HepG2 (cell line): ENCODE data around the gene MAPK8. TPM values are rescaled to one million over a fixed set of nuclear protein-coding genes. Genes with fewer than 3 reads are reported as not detected.

ENCODE experiments used
- ATAC-seq: fragments of 200-7000 bp; cut with Tn5 transposase; 3 replicates; pipeline ENCODE4 v1.9.1; 2020; ENCODE audit warnings: mild to moderate bottlenecking, moderate library complexity
- BruUV-seq: library from RNA; stranded (reverse); fragments of 400-500 nt; replicated peaks from 2 replicates; lab custom pipeline; 2021; lab: Mats Ljungman, UMichigan
- CTCF ChIA-PET: fragments of 300-600 bp; formaldehyde crosslinking; extraction: SDS; loops from one replicate; lab custom pipeline; 2021; ENCODE audit warnings: low total read pairs, inconsistent platforms, low intra/inter-chr PET ratio; lab: Yijun Ruan, JAX
- POLR2A ChIA-PET: fragments of 350-600 bp; sonication (Branson Sonifier 250); formaldehyde crosslinking; loops from one replicate; lab custom pipeline; 2020; ENCODE audit warnings: antibody characterized with exemption, inconsistent platforms; lab: Yijun Ruan, JAX
- DNase-seq: peaks from one replicate; pipeline ENCODE4 v3.0.0-alpha.2; 2015; ENCODE audit warnings: low spot score
- FAIRE-seq: peaks from 3 replicates; lab custom pipeline; 2011; peaks lifted over from hg19 to GRCh38; lab: Jason Lieb, UNC
- H2AFZ ChIP-seq: one replicate; pipeline ENCODE4 v1.6.1; 2011; ENCODE audit warnings: low read length, inconsistent platforms
- H3K27ac ChIP-seq: fragments of 300-600 bp; 3 replicates; pipeline ENCODE4 v1.8.0; 2011; ENCODE audit warnings: mixed run types, mild to moderate bottlenecking, mixed read lengths, low read length, inconsistent platforms; ENCODE audit not compliant: insufficient read depth; ENCODE audit errors: extremely low read length
- H3K27me3 ChIP-seq, 2 experiments: fragments of 200-600 bp in 1 of 2; 2 replicates in 1 of 2; 3 replicates in 1 of 2; pipeline versions ENCODE4 v1.6.0 to v1.8.0; 2011; ENCODE audit warnings: low read length in 2 of 2, mild to moderate bottlenecking in 2 of 2, moderate library complexity in 2 of 2, inconsistent platforms in 1 of 2; ENCODE audit not compliant: insufficient read depth in 2 of 2, control insufficient read depth in 1 of 2
- H3K36me3 ChIP-seq, 2 experiments: fragments of 200-600 bp in 1 of 2; replicated peaks in 1 of 2; 2 replicates in 1 of 2; 3 replicates in 1 of 2; pipeline versions ENCODE4 v1.5.1 to v1.8.0; 2011; ENCODE audit warnings: low read length in 2 of 2, inconsistent platforms in 1 of 2; ENCODE audit not compliant: insufficient read depth in 2 of 2, control insufficient read depth in 1 of 2
- H3K4me1 ChIP-seq: 2 replicates; pipeline ENCODE4 v1.5.1; 2012; ENCODE audit warnings: low read length, inconsistent platforms; ENCODE audit not compliant: insufficient read depth
- H3K4me2 ChIP-seq: 2 replicates; pipeline ENCODE4 v1.6.0; 2011; ENCODE audit warnings: low read depth, low read length, inconsistent platforms
- H3K4me3 ChIP-seq, 3 experiments: fragments of 200-600 bp in 1 of 3; sonication (generic), shearing (Covaris generic) in 1 of 3; replicated peaks in 1 of 3; 2 replicates each; pipeline ENCODE4 v1.5.1; 2011 to 2016; ENCODE audit warnings: low read length in 3 of 3, inconsistent platforms in 2 of 3, low read depth in 2 of 3, mild to moderate bottlenecking in 2 of 3, control low read depth in 1 of 3, mixed read lengths in 1 of 3; ENCODE audit not compliant: insufficient read depth in 1 of 3
- H3K79me2 ChIP-seq: one replicate; pipeline ENCODE4 v1.6.1; 2011; ENCODE audit warnings: low read length, inconsistent platforms; ENCODE audit not compliant: insufficient read depth
- H3K9ac ChIP-seq: 2 replicates; pipeline ENCODE4 v1.6.0; 2011; ENCODE audit warnings: mild to moderate bottlenecking, low read depth, low read length, inconsistent platforms; ENCODE audit not compliant: insufficient read depth
- H3K9me3 ChIP-seq: 2 replicates; pipeline ENCODE4 v1.5.1; 2012; ENCODE audit warnings: mild to moderate bottlenecking, low read length
- H4K20me1 ChIP-seq: 2 replicates; pipeline ENCODE4 v1.6.0; 2011; ENCODE audit warnings: inconsistent platforms, mild to moderate bottlenecking, low read length, moderate library complexity; ENCODE audit not compliant: insufficient read depth
- HHEX ChIP-seq: IDR thresholded peaks from 2 replicates; pipeline ENCODE4 v1.6.1; 2016; ENCODE audit warnings: control low read depth
- MEIS1 ChIP-seq: sonication (generic); formaldehyde crosslinking; IDR thresholded peaks from 2 replicates; pipeline ENCODE4 v1.9.0; 2021; ENCODE audit warnings: mild to moderate bottlenecking, missing genetic modification reagents, moderate library complexity, borderline replicate concordance
- THAP7 ChIP-seq: sonication (generic); formaldehyde crosslinking; IDR thresholded peaks from 2 replicates; pipeline ENCODE4 v1.8.1; 2023; ENCODE audit warnings: mild to moderate bottlenecking, missing genetic modification reagents
- ZBTB8A ChIP-seq: sonication (generic); formaldehyde crosslinking; IDR thresholded peaks from 2 replicates; pipeline ENCODE4 v1.4.0; 2020; ENCODE audit warnings: mild to moderate bottlenecking, low read depth, missing genetic modification reagents, borderline replicate concordance
- ZFP36 ChIP-seq: fragments of 150-350 bp; IDR thresholded peaks from 2 replicates; pipeline ENCODE4 v1.6.1; 2018; ENCODE audit warnings: borderline replicate concordance, low read length, low read depth; ENCODE audit not compliant: partially characterized antibody
- ZNF3 ChIP-seq: IDR thresholded peaks from 2 replicates; pipeline ENCODE4 v1.7.0; 2017; ENCODE audit warnings: inconsistent platforms
- ZNF484 ChIP-seq: sonication (generic); formaldehyde crosslinking; IDR thresholded peaks from 2 replicates; pipeline ENCODE4 v1.5.1; 2020; ENCODE audit warnings: mild to moderate bottlenecking, low read depth, missing genetic modification reagents, borderline replicate concordance
- ZNF644 ChIP-seq: IDR thresholded peaks from 2 replicates; pipeline ENCODE4 v1.6.1; 2016; ENCODE audit warnings: low read depth
- ZNF724P ChIP-seq: sonication (generic); formaldehyde crosslinking; IDR thresholded peaks from 2 replicates; pipeline ENCODE4 v1.8.0; 2022; ENCODE audit warnings: missing genetic modification reagents, borderline replicate concordance
- ZSCAN20 ChIP-seq: sonication (generic); formaldehyde crosslinking; IDR thresholded peaks from 2 replicates; pipeline ENCODE4 v1.4.0; 2020; ENCODE audit warnings: missing genetic modification reagents, mild to moderate bottlenecking, borderline replicate concordance
- WGBS: methylation state at CpG from one replicate; pipeline ENCODE4 v1.1.6; 2017; ENCODE audit warnings: low lambda C conversion rate; 5-methylcytosine and 5-hydroxymethylcytosine counted together
- in situ Hi-C: cut with HindIII; loops from 2 replicates; pipeline ENCODE4 v1.10.0; 2017; ENCODE audit warnings: low pct_unique_long_range_greater_than_20kb; ENCODE audit not compliant: extremely low pct_ligation_motif_present
- intact Hi-C: fragments of 100-400 bp; cut with micrococcal nuclease; formaldehyde crosslinking; loops from one replicate; pipeline ENCODE4 v1.10.0; 2022; ENCODE audit not compliant: unreplicated experiment
- polyA plus RNA-seq, 8 experiments: library from polyadenylated mRNA; depleted of rRNA in 3 of 8; stranded (reverse) in 7 of 8; unstranded in 1 of 8; fragments of >200 nt; fragmentation: Illumina TruSeq in 4 of 8; extraction: Trizol in 4 of 8; gene quantifications; 2 replicates each; pipeline versions ENCODE4 v1.2.1 to v1.2.3, GENCODE V29; 2011 to 2016; ENCODE audit warnings: low read depth in 4 of 8, missing spikeins in 1 of 8, mixed read lengths in 1 of 8; ENCODE audit not compliant: insufficient read depth in 1 of 8
- total RNA-seq, 5 experiments: library from RNA; depleted of rRNA; stranded (reverse); fragments of >200 nt; fragmentation: Illumina TruSeq; extraction: Trizol; gene quantifications; 2 replicates each; pipeline ENCODE4 v1.2.3, GENCODE V29; 2016; ENCODE audit warnings: low read depth in 1 of 5

MAPK8 gene
- total and polyA plus RNA-seq, 2 of the 13 experiments (the other 11 are each of a cell fraction or from before 2014, with no cell fraction given) = 41.6 to 47.3 TPM

- intact Hi-C loops = loop anchor here (10.0 kb wide), 1 partner anchor 48 kb away; no protein-coding TSS in a partner anchor
- Histone ChIP-seq H3K27me3 (no peaks in the 10 kb centered on the region), H3K36me3 (peaks cover 0 to 22% of the 10 kb centered on the region in 2 experiments; a peak in 1 of 5 replicates)
- TF ChIP-seq ZNF484 (CRISPR knock-in tag) = no peak
- no peak for TF ChIP-seq THAP7 (CRISPR knock-in tag)
- TF ChIP-seq ZSCAN20 = no peak
- no peak for TF ChIP-seq ZNF724P
- no peak for TF ChIP-seq ZBTB8A
- no peak for TF ChIP-seq ZFP36
- no peak for TF ChIP-seq MEIS1 (CRISPR knock-in tag)
- TF ChIP-seq ZNF3 (CRISPR knock-in tag) = no peak
- no peak for TF ChIP-seq HHEX (CRISPR knock-in tag)
- no peak for TF ChIP-seq ZNF644 (CRISPR knock-in tag)
- TF ChIP-seq, all 625 proteins: peak for 0
- Histone ChIP-seq H3K9me3 (no peaks in the 10 kb centered on the region), H3K4me3 (no peak overlapping the region), H3K9ac (no peak overlapping the region), H3K4me2 (no peak overlapping the region), H4K20me1 (no peaks in the 10 kb centered on the region), H3K4me1 (peaks cover 30% of the 10 kb centered on the region), H3K27ac (no peak overlapping the region), H3K79me2 (no peaks in the 10 kb centered on the region), H2AFZ (no peak overlapping the region)
- CTCF ChIA-PET = no interaction called here
- 96% methylated on average over 4 of the region's 4 CpGs for WGBS
- in situ Hi-C loops = no loop called here
- BruUV-seq = no TSS peak
- ATAC-seq (no peak), DNase-seq (no peak), FAIRE-seq (no peak)
- POLR2A ChIA-PET = no interaction called here
Measured at GRCh38 chr10:48412933-48413332, 106.5 kb downstream of the MAPK8 start.
